ENCODE data around the gene SAAL1.
A peak's percentile ranks its signal among the peaks of the same experiment; 100 is the strongest.

SAAL1 gene

DNA sequence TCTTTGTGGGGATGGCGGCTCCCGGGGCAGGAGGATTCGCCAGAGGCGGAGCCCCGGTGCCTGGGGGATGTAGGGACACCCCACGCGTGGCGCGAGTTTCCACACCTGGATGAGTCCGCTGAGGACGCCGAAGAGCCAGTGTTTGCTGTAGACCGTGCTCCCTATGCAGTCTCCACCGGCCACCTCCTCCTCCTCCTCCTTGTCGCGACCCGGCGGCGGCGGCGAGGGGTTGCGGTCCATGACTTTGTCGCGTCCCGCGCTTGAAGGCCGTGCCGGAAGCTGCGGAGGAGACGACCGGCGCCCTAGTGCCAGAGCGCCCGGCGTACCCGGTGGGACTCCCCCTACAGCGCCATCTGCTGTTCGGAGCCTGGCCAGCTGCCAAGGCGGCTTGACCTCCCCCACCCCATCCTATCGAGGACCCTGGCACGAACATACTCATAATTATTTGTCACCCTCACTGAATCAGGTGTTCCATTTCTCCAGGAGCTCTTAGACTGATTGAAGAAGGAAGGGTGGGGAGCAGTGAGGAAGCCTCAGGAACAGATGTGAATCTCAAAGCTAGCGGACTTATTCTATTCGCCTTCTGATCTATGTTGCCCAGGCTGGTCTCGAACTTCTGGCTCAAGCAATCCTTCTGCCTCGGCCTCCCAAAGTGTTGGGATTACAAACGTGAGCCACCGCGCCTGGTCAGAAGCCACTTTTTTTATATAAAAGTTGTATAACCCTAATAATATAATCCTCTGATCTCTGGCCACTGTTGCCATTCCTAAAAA is at the start of gene SAAL1:
Gene SAAL1, minus strand, starts transcription at position 281 of the 773 bp plus-strand sequence. Its CDS starts 41 bp downstream, at position 240.
- H3K9me3 ChIP-seq (ENCODE audit: insufficient read depth, low read length) = no peaks in the 10 kb centered on the region
- TF ChIP-seq EZH2phosphoT487 (conservative IDR thresholded peaks at IDR 0.05; ENCODE audit: low read length) = no peak
- peak; percentile 97 for TF ChIP-seq CTCF (IDR thresholded peaks at IDR 0.05; ENCODE audit: insufficient read depth, low read length, poor library complexity, severe bottlenecking)
- peak within 1 kb of the TSS; percentile 87 for H3K4me2 ChIP-seq (ENCODE audit: low read depth, low read length, poor library complexity, severe bottlenecking)
- peak within 1 kb of the TSS; percentile 100 for H2AFZ ChIP-seq (ENCODE audit: low read depth, low read length, severe bottlenecking)
- H3K27me3 ChIP-seq (ENCODE audit: low read length) = no peaks in the 10 kb centered on the region
- peaks cover 42% of the 10 kb centered on the region for H3K79me2 ChIP-seq (ENCODE audit: insufficient read depth, low read length)
- peak within 1 kb of the TSS; percentile 50 for H3K27ac ChIP-seq (ENCODE audit: low read depth, low read length)
- H3K9ac ChIP-seq (ENCODE audit: low read length) = peak within 1 kb of the TSS; percentile 99
- peaks cover under 1% of the 10 kb centered on the region; the same call in 1 of the 2 replicates for H4K20me1 ChIP-seq (ENCODE audit: low read depth, low read length)
- peak within 1 kb of the TSS; percentile 95 for H3K4me3 ChIP-seq (ENCODE audit: insufficient read depth, low read length, poor library complexity, severe bottlenecking)
- no peaks in the 10 kb centered on the region for H3K9me2 ChIP-seq (replicated peaks; ENCODE audit: insufficient read depth, low read length)
- peaks cover 24% of the 10 kb centered on the region for H3K36me3 ChIP-seq (ENCODE audit: low read length)
- H3F3A ChIP-seq (ENCODE audit: insufficient read depth) = peaks cover 10% of the 10 kb centered on the region; the same call in 1 of the 2 replicates

DNA sequence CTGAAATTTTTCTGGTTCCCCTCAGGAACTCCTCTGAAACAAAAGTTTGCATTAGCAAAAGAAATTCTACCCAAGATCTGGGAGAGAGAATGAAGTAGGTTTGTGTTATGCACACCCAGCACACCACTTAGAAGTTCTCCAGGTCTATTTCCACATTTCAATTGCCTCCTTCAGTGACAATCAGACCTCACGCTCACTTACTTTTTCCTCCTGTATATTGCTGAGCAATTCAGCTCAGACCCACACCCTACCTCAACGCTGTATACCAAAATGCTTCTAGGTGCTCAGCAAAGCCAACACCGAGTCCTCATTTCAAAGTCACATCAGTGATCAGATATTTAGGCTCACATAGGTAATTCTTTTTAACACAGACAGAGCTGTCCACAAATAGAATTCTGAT is 45.7 kb upstream of the SAAL1 start:
- TF ChIP-seq EZH2phosphoT487 (conservative IDR thresholded peaks at IDR 0.05; ENCODE audit: low read length) (no peak), CTCF (IDR thresholded peaks at IDR 0.05; ENCODE audit: insufficient read depth, low read length, poor library complexity, severe bottlenecking) (no peak)
- H3K27ac ChIP-seq (ENCODE audit: low read depth, low read length) = no peak overlapping the region
- H3F3A ChIP-seq (ENCODE audit: insufficient read depth) = no peaks in the 10 kb centered on the region
- no peak overlapping the region for H2AFZ ChIP-seq (ENCODE audit: low read depth, low read length, severe bottlenecking)
- H3K4me2 ChIP-seq (ENCODE audit: low read depth, low read length, poor library complexity, severe bottlenecking) = no peak overlapping the region
- H3K27me3 ChIP-seq (ENCODE audit: low read length) = no peaks in the 10 kb centered on the region; the same call in 1 of the 2 replicates
- no peak overlapping the region for H3K4me3 ChIP-seq (ENCODE audit: insufficient read depth, low read length, poor library complexity, severe bottlenecking)
- no peaks in the 10 kb centered on the region for H3K9me3 ChIP-seq (ENCODE audit: insufficient read depth, low read length)
- H3K9ac ChIP-seq (ENCODE audit: low read length) = no peak overlapping the region
- no peaks in the 10 kb centered on the region for H3K9me2 ChIP-seq (replicated peaks; ENCODE audit: insufficient read depth, low read length)
- no peaks in the 10 kb centered on the region for H3K36me3 ChIP-seq (ENCODE audit: low read length)
- no peaks in the 10 kb centered on the region for H4K20me1 ChIP-seq (ENCODE audit: low read depth, low read length)
- no peaks in the 10 kb centered on the region for H3K79me2 ChIP-seq (ENCODE audit: insufficient read depth, low read length)

DNA sequence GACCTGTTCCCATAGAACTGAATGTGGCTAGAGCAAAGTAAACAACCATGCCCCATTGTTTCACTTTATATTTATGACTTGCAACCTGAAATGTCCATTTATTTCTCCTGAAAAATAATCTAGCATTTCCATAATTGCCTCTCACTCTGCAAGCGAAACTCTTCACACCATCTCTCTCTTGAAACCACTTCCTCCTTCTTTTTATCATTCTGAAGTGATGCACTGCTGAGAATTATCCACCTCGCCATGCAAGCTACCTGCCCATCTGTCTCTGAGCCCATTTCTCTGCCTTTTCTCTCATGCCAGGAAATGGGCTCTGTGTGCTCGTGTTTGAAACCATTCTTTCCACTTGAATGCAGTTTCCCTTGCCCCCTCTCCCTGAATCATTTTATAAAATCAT is 40.0 kb upstream of the SAAL1 start:
- no peak overlapping the region for H3K4me3 ChIP-seq (ENCODE audit: insufficient read depth, low read length, poor library complexity, severe bottlenecking)
- H3K27ac ChIP-seq (ENCODE audit: low read depth, low read length) = no peak overlapping the region
- TF ChIP-seq CTCF (IDR thresholded peaks at IDR 0.05; ENCODE audit: insufficient read depth, low read length, poor library complexity, severe bottlenecking) = no peak
- no peak for TF ChIP-seq EZH2phosphoT487 (conservative IDR thresholded peaks at IDR 0.05; ENCODE audit: low read length)
- no peaks in the 10 kb centered on the region for H3K9me3 ChIP-seq (ENCODE audit: insufficient read depth, low read length)
- no peak overlapping the region for H3K9ac ChIP-seq (ENCODE audit: low read length)
- H4K20me1 ChIP-seq (ENCODE audit: low read depth, low read length) = no peaks in the 10 kb centered on the region
- no peaks in the 10 kb centered on the region for H3K9me2 ChIP-seq (replicated peaks; ENCODE audit: insufficient read depth, low read length)
- no peak overlapping the region for H3K4me2 ChIP-seq (ENCODE audit: low read depth, low read length, poor library complexity, severe bottlenecking)
- H3K27me3 ChIP-seq (ENCODE audit: low read length) = no peaks in the 10 kb centered on the region
- no peaks in the 10 kb centered on the region for H3K79me2 ChIP-seq (ENCODE audit: insufficient read depth, low read length)
- no peaks in the 10 kb centered on the region for H3F3A ChIP-seq (ENCODE audit: insufficient read depth)
- no peaks in the 10 kb centered on the region for H3K36me3 ChIP-seq (ENCODE audit: low read length)
- no peak overlapping the region for H2AFZ ChIP-seq (ENCODE audit: low read depth, low read length, severe bottlenecking)

Measured in SU-DHL-6 (cell line).